CD4-positive, alpha-beta memory T cell (primary cell): ENCODE measurements around the gene BTD. TPM values are rescaled to one million over a fixed set of nuclear protein-coding genes. Genes with fewer than 3 reads are reported as not detected.

Experiments used
- CTCF ChIA-PET: fragments of 350-600 bp; sonication (Branson Sonifier 250); formaldehyde crosslinking; loops from one replicate; lab custom pipeline; 2021; ENCODE audit warnings: inconsistent platforms; ENCODE audit not compliant: partially characterized antibody; lab: Charles Lee
- POLR2A ChIA-PET: fragments of 350-600 bp; sonication (Branson Sonifier 250); formaldehyde crosslinking; loops from one replicate; lab custom pipeline; 2021; ENCODE audit not compliant: partially characterized antibody; lab: Charles Lee
- DNase-seq, 5 donors: peaks; one replicate each; pipeline versions ENCODE4 v3.0.0 to v3.0.0-alpha.2; 2020 to 2022; ENCODE audit warnings: mixed read lengths in 1 of 5
- H3K27ac ChIP-seq: one replicate; pipeline ENCODE4 v1.7.0; 2013; ENCODE audit warnings: low read depth, low read length
- H3K27me3 ChIP-seq: 2 replicates; pipeline ENCODE4 v1.7.0; 2013; ENCODE audit warnings: mild to moderate bottlenecking, low read length, moderate library complexity; ENCODE audit not compliant: insufficient read depth
- H3K36me3 ChIP-seq: 2 replicates; pipeline ENCODE4 v1.7.0; 2013; ENCODE audit warnings: mild to moderate bottlenecking, low read length, moderate library complexity; ENCODE audit not compliant: insufficient read depth
- H3K4me1 ChIP-seq: 2 replicates; pipeline ENCODE4 v1.7.0; 2013; ENCODE audit warnings: mild to moderate bottlenecking, low read length, moderate library complexity; ENCODE audit not compliant: insufficient read depth
- H3K4me3 ChIP-seq, 2 donors: one replicate each; pipeline ENCODE4 v1.7.0; 2013; ENCODE audit warnings: low read length in 2 of 2, mild to moderate bottlenecking in 1 of 2
- H3K9me3 ChIP-seq, 2 donors: one replicate each; pipeline ENCODE4 v1.7.0; 2013; ENCODE audit warnings: low read length in 2 of 2, control low read depth in 1 of 2; ENCODE audit not compliant: control insufficient read depth in 1 of 2
- H3K27ac Mint-ChIP-seq, 7 donors: one replicate each; pipeline ENCODE4 v1.8.0; 2020 to 2021; ENCODE audit warnings: mixed read lengths in 7 of 7, mild to moderate bottlenecking in 6 of 7, inconsistent platforms in 3 of 7, moderate library complexity in 3 of 7
- H3K27me3 Mint-ChIP-seq, 2 donors: one replicate each; pipeline ENCODE4 v1.8.0; 2020 to 2021; ENCODE audit warnings: mixed read lengths in 2 of 2
- H3K36me3 Mint-ChIP-seq, 2 donors: one replicate each; pipeline ENCODE4 v1.8.0; 2020 to 2021; ENCODE audit warnings: mixed read lengths in 2 of 2, inconsistent platforms in 1 of 2, mild to moderate bottlenecking in 1 of 2
- H3K4me1 Mint-ChIP-seq, 4 donors: one replicate each; pipeline ENCODE4 v1.8.0; 2020 to 2021; ENCODE audit warnings: mixed read lengths in 4 of 4, mild to moderate bottlenecking in 1 of 4
- H3K4me3 Mint-ChIP-seq, 8 donors: one replicate each; pipeline ENCODE4 v1.8.0; 2020 to 2021; ENCODE audit warnings: mixed read lengths in 8 of 8, mild to moderate bottlenecking in 7 of 8, moderate library complexity in 6 of 8, inconsistent platforms in 3 of 8
- H3K9me3 Mint-ChIP-seq, 8 donors: one replicate each; pipeline ENCODE4 v1.8.0; 2020 to 2021; ENCODE audit warnings: mixed read lengths in 8 of 8, mild to moderate bottlenecking in 5 of 8, inconsistent platforms in 3 of 8, moderate library complexity in 1 of 8
- intact Hi-C: fragments of 100-400 bp; cut with micrococcal nuclease; formaldehyde crosslinking; loops from one replicate; pipeline ENCODE4 v1.15.1; 2023
- polyA plus RNA-seq, 2 donors: library from polyadenylated mRNA; unstranded; fragments of 300-500 nt; fragmentation: Illumina TruSeq; gene quantifications; one replicate each; pipeline ENCODE4 v1.2.3, GENCODE V29; 2021
- total RNA-seq, 2 experiments: library from RNA; stranded (reverse); gene quantifications; one replicate each; pipeline ENCODE4 v1.2.3, GENCODE V29; 2021

The BTD gene
- total and polyA plus RNA-seq, 4 experiments from 2014 or later, result 23.4 to 40.5 (median 25.5) TPM

DNA sequence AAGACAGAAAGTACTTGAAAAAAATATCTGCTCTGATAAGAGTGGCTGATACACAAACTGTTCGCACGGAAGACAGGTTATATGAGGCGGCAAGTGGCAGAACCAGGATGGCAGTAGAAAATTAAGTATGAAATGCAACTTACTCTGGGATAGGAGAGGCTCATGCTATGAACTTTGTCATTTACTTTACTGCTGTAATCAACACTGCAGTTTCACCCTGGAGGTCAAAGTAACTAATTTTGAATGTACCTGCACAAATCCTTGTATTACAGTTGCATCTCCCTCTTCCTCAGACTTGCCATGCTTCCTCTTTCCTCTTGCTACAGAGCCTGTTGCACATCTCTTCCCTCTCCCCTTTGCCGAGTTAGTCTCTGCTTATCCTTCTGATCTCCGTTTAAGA is 39.0 kb upstream of the BTD start:
- POLR2A ChIA-PET, result no interaction called here

DNA sequence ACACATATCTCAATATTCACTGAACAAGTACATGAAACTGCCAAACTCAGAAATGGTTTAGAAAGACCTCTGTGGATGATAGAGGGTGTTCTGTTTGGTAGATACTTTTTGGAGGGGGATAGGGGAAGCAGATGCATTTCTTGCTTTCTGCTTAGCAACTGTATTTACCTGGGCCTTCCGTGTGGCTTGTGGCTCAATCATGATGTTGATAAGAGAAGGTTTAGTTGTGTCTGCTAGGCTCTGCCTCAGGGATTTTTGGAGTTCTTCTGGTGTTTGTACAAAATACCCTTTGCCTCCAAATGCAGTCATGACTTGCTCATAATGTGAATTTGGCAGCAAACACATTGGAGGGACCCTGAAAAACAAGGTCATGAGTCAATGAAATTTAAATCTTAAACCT is 38.4 kb upstream of the BTD start:
- no peaks in the 10 kb centered on the region for H3K27me3 Mint-ChIP-seq
- H3K9me3 Mint-ChIP-seq, result no peaks in the 10 kb centered on the region
- peaks cover 38 to 69% of the 10 kb centered on the region in 2 donors for H3K36me3 Mint-ChIP-seq
- peaks cover 5 to 7% (median 6%) of the 10 kb centered on the region in 4 donors for H3K4me1 Mint-ChIP-seq
- H3K27ac Mint-ChIP-seq, result peak overlapping the region in 4 of 7 donors; percentile 3 to 77 (median 18)
- Histone ChIP-seq H3K27ac (no peak overlapping the region), H3K9me3 (no peaks in the 10 kb centered on the region), H3K36me3 (peaks cover 40% of the 10 kb centered on the region), H3K4me3 (no peak overlapping the region), H3K27me3 (no peaks in the 10 kb centered on the region), H3K4me1 (no peaks in the 10 kb centered on the region)
- no peak overlapping the region for H3K4me3 Mint-ChIP-seq
- intact Hi-C loops, result no loop called here
- CTCF ChIA-PET, result no interaction called here
- POLR2A ChIA-PET, result no interaction called here
- DNase-seq, result no peak

More for the DNA sequence above, 39.0 kb upstream of the BTD start:
- H3K4me3 ChIP-seq, result no peak overlapping the region
- H3K9me3 Mint-ChIP-seq, result no peaks in the 10 kb centered on the region
- peaks cover 34% of the 10 kb centered on the region for H3K36me3 ChIP-seq
- H3K4me3 Mint-ChIP-seq, result no peak overlapping the region
- peak overlapping the region in 3 of 7 donors; percentile 8 to 16 (median 10) for H3K27ac Mint-ChIP-seq
- intact Hi-C loops, result no loop called here
- no peaks in the 10 kb centered on the region for H3K27me3 ChIP-seq
- peaks cover 6 to 7% (median 6%) of the 10 kb centered on the region in 4 donors for H3K4me1 Mint-ChIP-seq
- no peak for DNase-seq
- H3K4me1 ChIP-seq, result peaks cover 3% of the 10 kb centered on the region
- H3K27me3 Mint-ChIP-seq, result no peaks in the 10 kb centered on the region
- no peak overlapping the region for H3K27ac ChIP-seq
- H3K9me3 ChIP-seq, result no peaks in the 10 kb centered on the region
- peaks cover 32 to 67% of the 10 kb centered on the region in 2 donors for H3K36me3 Mint-ChIP-seq
- CTCF ChIA-PET, result no interaction called here

DNA sequence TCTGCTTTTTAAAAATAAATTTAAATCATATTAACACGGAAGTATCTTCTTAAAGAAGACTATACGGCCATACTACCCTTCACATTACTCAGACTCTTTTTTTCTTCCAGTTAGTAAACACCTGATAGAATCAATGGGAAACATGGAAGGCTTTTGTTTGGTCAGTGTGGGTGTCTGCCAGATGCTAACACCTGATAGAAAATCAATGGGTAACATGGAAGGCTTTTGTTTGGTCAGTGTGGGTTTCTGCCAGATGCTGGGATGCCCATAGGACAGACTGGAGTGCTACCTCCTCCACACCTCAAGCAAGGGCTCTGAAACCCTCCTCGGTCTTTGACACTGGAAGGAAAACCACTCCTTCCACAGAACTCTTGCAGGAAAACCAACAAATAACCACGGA is 29.4 kb upstream of the BTD start:
- Histone ChIP-seq H3K9me3 (no peaks in the 10 kb centered on the region), H3K4me1 (no peaks in the 10 kb centered on the region), H3K27me3 (no peaks in the 10 kb centered on the region), H3K4me3 (no peak overlapping the region), H3K27ac (no peak overlapping the region), H3K36me3 (peaks cover 38% of the 10 kb centered on the region)
- intact Hi-C loops, result no loop called here
- Mint-ChIP-seq H3K4me1 (peaks cover 7 to 11% (median 9%) of the 10 kb centered on the region in 4 donors), H3K27me3 (no peaks in the 10 kb centered on the region), H3K27ac (no peak overlapping the region), H3K9me3 (no peaks in the 10 kb centered on the region), H3K4me3 (no peak overlapping the region), H3K36me3 (peaks cover 30 to 61% of the 10 kb centered on the region in 2 donors)
- DNase-seq, result no peak
- ChIA-PET CTCF (no interaction called here), POLR2A (no interaction called here)

DNA sequence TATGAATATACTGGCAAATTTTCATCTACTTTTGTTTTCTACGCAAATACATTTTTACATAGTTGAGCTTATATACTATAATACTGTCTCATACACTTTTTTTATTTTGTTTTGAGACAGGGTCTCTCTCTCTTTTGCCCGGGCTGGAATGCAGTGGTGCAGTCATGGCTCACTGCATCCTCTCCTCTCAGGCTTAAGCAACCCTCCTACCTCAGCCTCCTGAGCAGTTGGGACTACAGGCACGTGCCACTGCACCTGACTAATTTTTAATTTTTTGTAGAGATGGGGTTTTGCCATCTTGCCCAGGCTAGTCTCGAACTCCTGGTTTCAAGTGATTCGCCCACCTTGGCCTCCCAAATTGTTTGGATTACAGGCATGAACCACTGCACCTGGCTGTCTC is 26.1 kb upstream of the BTD start:
- H3K36me3 Mint-ChIP-seq, result peaks cover 28 to 62% of the 10 kb centered on the region in 2 donors
- no peak for DNase-seq
- POLR2A ChIA-PET, result no interaction called here
- H3K9me3 ChIP-seq, result no peaks in the 10 kb centered on the region
- intact Hi-C loops, result no loop called here
- CTCF ChIA-PET, result interaction anchor here (0.8 kb wide), 1 partner anchor 15 kb away, joined by 3 read pairs; no protein-coding TSS in a partner anchor
- peaks cover 2 to 10% (median 5%) of the 10 kb centered on the region in 4 donors for H3K4me1 Mint-ChIP-seq
- H3K27me3 Mint-ChIP-seq, result no peaks in the 10 kb centered on the region
- no peaks in the 10 kb centered on the region for H3K9me3 Mint-ChIP-seq
- no peak overlapping the region for H3K4me3 ChIP-seq
- H3K4me1 ChIP-seq, result no peaks in the 10 kb centered on the region
- H3K27me3 ChIP-seq, result no peaks in the 10 kb centered on the region
- no peak overlapping the region for H3K27ac Mint-ChIP-seq
- no peak overlapping the region for H3K4me3 Mint-ChIP-seq
- no peak overlapping the region for H3K27ac ChIP-seq
- H3K36me3 ChIP-seq, result peaks cover 41% of the 10 kb centered on the region

DNA sequence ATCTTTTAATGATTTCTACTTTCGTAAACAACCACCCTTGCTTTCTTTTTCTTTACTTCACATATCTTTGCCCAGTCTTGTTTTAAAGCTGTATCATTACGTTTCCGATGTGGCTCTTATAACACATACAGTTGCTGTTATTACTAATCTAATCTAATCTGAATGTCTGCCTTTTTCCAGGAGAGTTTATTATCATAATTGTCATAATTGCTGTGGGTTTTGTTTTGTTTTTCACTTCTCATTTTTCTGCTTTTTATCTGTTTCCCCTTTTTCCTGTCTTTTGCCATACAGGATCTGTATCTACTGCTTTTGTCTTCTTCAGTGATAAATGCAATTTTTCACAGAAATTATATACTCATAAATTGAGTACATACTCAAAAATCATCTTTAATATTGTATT is 25.1 kb upstream of the BTD start:
- Histone ChIP-seq H3K4me1 (no peaks in the 10 kb centered on the region), H3K27ac (no peak overlapping the region), H3K4me3 (no peak overlapping the region), H3K36me3 (peaks cover 35% of the 10 kb centered on the region), H3K27me3 (no peaks in the 10 kb centered on the region), H3K9me3 (no peaks in the 10 kb centered on the region)
- Mint-ChIP-seq H3K4me3 (no peak overlapping the region), H3K9me3 (no peaks in the 10 kb centered on the region), H3K27ac (peak overlapping the region in 2 of 7 donors; percentile 48 to 78), H3K27me3 (no peaks in the 10 kb centered on the region), H3K4me1 (peaks cover 0 to 10% (median 6%) of the 10 kb centered on the region in 4 donors), H3K36me3 (peaks cover 23 to 60% of the 10 kb centered on the region in 2 donors)
- POLR2A ChIA-PET, result no interaction called here
- CTCF ChIA-PET, result no interaction called here
- no peak for DNase-seq
- intact Hi-C loops, result no loop called here

DNA sequence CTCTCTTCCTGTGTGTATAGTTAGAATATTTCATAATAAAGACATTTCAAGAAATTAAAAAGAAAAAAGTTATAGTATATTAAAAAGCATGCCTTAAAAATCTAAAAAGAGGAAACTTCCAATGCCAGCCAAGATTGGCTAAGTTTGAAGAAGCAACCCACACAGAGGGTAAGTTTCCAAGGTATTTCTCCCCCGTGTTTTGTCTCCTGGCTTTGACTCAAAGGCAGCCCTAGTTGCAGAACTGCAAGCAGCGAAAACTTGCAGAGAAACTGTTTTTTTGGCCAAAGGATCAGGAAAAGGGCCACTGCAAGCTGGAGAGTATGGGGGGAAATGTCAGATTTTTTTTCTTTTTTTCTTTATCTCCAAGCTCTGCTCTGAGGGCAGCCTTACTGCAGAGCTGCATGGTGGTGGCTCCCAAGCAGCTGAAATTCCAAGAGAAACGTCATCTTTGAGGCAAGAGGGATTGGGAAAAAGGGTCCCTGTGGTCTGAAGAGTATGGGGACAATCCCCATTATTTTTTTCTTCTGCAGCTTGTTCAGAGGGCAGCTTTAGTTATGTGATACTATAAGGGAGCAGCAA is 23.2 kb upstream of the BTD start:
- peak overlapping the region in 1 of 7 donors; percentile 47 for H3K27ac Mint-ChIP-seq
- peaks cover 4 to 11% (median 6%) of the 10 kb centered on the region in 4 donors for H3K4me1 Mint-ChIP-seq
- H3K27me3 ChIP-seq, result no peaks in the 10 kb centered on the region
- H3K27ac ChIP-seq, result no peak overlapping the region
- ChIA-PET POLR2A (no interaction called here), CTCF (no interaction called here)
- H3K4me1 ChIP-seq, result no peaks in the 10 kb centered on the region
- H3K36me3 ChIP-seq, result peaks cover 34% of the 10 kb centered on the region
- H3K4me3 ChIP-seq, result no peak overlapping the region
- H3K36me3 Mint-ChIP-seq, result peaks cover 27 to 67% of the 10 kb centered on the region in 2 donors
- H3K27me3 Mint-ChIP-seq, result no peaks in the 10 kb centered on the region
- intact Hi-C loops, result no loop called here
- H3K4me3 Mint-ChIP-seq, result no peak overlapping the region
- DNase-seq, result no peak
- no peaks in the 10 kb centered on the region for H3K9me3 Mint-ChIP-seq
- no peaks in the 10 kb centered on the region for H3K9me3 ChIP-seq

DNA sequence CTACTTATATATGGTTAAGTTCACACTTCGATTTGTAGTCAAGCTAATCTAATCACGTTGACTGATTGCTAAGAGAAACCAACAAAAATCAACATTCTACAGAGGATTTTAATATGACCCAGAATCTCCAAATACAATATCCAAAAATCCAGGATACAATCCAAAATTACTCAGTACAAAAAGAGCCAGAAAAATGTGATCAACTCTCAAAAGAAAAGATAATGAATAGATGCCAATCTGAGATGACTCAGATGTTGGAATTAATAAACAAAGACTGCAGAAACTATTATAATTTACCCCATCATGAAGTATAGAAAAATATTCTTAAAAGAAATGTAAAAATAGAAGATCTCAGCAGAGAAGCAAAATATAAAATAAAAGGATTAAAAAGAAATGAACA is 22.5 kb upstream of the BTD start:
- no peak overlapping the region for H3K4me3 ChIP-seq
- peaks cover 32% of the 10 kb centered on the region for H3K36me3 ChIP-seq
- no peaks in the 10 kb centered on the region for H3K4me1 ChIP-seq
- no peaks in the 10 kb centered on the region for H3K9me3 Mint-ChIP-seq
- no peaks in the 10 kb centered on the region for H3K27me3 Mint-ChIP-seq
- no peaks in the 10 kb centered on the region for H3K27me3 ChIP-seq
- H3K9me3 ChIP-seq, result no peaks in the 10 kb centered on the region
- ChIA-PET CTCF (no interaction called here), POLR2A (no interaction called here)
- no peak overlapping the region for H3K4me3 Mint-ChIP-seq
- H3K4me1 Mint-ChIP-seq, result peaks cover 4 to 11% (median 6%) of the 10 kb centered on the region in 4 donors
- no peak overlapping the region for H3K27ac ChIP-seq
- peak overlapping the region in 1 of 7 donors; percentile 30 for H3K27ac Mint-ChIP-seq
- intact Hi-C loops, result no loop called here
- DNase-seq, result no peak
- peaks cover 27 to 60% of the 10 kb centered on the region in 2 donors for H3K36me3 Mint-ChIP-seq
